ENCODE results near the gene MLLT1. TPM values are rescaled to one million over a fixed set of nuclear protein-coding genes. Genes with fewer than 3 reads are reported as not detected.

Gene MLLT1
- total RNA-seq, 2 experiments from 2014 or later, result 30.6 to 31.3 TPM

DNA sequence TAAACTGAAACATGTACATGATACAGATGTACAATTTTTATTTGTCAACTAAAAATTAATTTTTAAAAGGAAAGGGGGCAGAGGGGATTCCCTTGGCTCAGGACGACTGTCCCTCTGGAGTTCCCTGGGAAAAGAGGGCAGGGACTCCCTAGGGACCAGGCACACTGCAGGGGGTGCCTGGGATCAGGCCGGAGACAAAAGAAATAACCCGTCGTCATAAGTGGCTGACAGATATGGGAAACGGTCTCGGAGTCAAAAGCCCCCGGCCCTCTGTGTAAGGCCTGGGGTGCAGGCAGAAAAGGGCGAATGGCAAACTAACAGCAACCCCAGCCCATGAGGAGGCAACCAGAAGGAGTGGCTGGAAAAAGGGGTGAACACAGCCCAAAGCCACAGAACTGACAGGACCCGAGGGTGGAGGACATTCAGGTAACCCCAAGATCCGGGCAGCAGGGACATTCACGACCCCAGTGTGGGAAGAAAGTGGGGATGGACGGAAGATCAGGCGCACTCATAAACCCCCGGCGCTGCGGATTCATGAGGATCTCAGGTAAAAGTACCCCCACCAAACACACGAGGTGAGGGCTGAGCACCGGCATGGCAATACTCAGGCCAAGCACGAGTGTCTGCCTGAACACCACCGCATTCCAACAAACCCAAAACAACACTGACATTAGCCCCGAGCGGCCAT, 6.7 kb downstream of the MLLT1 start:
- H3K27me3 Mint-ChIP-seq (ENCODE audit: low read depth), result no peaks in the 10 kb centered on the region
- no peak for DNase-seq
- H3K36me3 Mint-ChIP-seq (ENCODE audit: low read depth), result peaks cover 18% of the 10 kb centered on the region
- H3K9me3 Mint-ChIP-seq, result no peaks in the 10 kb centered on the region
- intact Hi-C loops (cut with micrococcal nuclease), result loop anchor here (10.0 kb wide), 1 partner anchor 232 kb away; the partner anchor contains the start of gene TUBB4A
- CTCF ChIA-PET, result no interaction called here
- H3K4me3 Mint-ChIP-seq, result no peak overlapping the region
- H3K4me1 Mint-ChIP-seq (ENCODE audit: low read depth), result peaks cover 52% of the 10 kb centered on the region
- H3K27ac Mint-ChIP-seq, result no peak overlapping the region

DNA sequence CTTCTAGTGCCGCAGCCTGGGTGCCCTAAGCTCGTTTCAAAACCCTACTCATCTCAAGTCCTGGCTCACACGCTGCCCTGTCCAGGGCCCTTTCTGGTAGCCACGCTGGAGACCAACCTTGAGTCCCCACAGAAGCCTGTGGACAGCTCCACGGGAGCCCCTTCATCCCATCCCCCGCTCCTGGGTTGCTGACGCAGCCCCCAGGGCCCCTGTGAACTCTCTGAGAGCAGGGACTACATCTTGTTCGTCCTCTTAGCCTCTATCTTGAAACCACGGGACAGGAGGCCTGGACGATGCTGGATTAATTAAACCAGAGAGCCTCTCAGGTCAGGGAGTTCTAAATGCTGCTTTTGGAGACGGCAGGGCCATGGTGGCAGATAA, 7.4 kb downstream of the MLLT1 start:
- CTCF ChIA-PET, result no interaction called here
- no peak overlapping the region for H3K27ac Mint-ChIP-seq
- peaks cover 18% of the 10 kb centered on the region for H3K36me3 Mint-ChIP-seq (ENCODE audit: low read depth)
- H3K9me3 Mint-ChIP-seq, result no peaks in the 10 kb centered on the region
- H3K4me1 Mint-ChIP-seq (ENCODE audit: low read depth), result peaks cover 45% of the 10 kb centered on the region
- H3K27me3 Mint-ChIP-seq (ENCODE audit: low read depth), result no peaks in the 10 kb centered on the region
- intact Hi-C loops (cut with micrococcal nuclease), result loop anchor here (10.0 kb wide), 1 partner anchor 232 kb away; the partner anchor contains the start of gene TUBB4A
- H3K4me3 Mint-ChIP-seq, result no peak overlapping the region
- no peak for DNase-seq

DNA sequence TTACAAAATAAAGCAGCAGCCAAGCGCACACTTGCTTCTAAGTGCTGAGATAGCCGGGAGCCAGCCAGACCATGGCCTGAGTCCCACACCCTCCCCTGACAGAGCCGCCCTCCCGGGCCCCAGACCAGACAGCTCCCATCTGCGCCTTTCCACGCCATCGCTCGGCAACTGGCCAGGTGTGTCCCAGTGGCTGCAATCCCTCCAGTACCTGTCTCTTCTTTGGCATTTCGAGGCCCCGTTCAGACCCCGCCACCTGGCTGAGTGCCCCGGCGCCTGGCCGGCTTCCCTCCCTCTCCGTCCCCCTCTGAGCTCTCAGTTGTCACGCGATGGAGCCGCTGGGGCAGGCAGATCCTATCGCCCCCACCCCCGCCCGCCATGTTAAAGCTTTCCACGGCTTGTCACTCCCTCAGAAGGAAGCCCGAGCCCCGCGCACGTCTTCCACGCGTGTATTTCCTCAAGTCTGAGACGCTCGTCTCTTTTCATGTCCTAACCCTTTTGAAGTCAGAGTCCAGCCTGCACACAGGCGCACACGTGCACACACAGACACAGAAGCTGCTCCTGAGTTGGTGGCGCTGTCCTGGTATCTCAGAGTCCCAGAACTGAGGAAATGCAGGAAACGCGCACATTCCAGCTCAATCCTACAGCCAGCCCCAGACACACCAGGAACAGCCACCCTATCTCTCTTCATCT, 7.9 kb downstream of the MLLT1 start:
- Mint-ChIP-seq H3K4me1 (ENCODE audit: low read depth) (peaks cover 40% of the 10 kb centered on the region), H3K27ac (no peak overlapping the region), H3K36me3 (ENCODE audit: low read depth) (peaks cover 18% of the 10 kb centered on the region), H3K27me3 (ENCODE audit: low read depth) (no peaks in the 10 kb centered on the region), H3K4me3 (no peak overlapping the region), H3K9me3 (no peaks in the 10 kb centered on the region)
- CTCF ChIA-PET, result no interaction called here
- intact Hi-C loops (cut with micrococcal nuclease), result loop anchor here (10.0 kb wide), 1 partner anchor 233 kb away; the partner anchor contains the start of gene TUBB4A
- no peak for DNase-seq

DNA sequence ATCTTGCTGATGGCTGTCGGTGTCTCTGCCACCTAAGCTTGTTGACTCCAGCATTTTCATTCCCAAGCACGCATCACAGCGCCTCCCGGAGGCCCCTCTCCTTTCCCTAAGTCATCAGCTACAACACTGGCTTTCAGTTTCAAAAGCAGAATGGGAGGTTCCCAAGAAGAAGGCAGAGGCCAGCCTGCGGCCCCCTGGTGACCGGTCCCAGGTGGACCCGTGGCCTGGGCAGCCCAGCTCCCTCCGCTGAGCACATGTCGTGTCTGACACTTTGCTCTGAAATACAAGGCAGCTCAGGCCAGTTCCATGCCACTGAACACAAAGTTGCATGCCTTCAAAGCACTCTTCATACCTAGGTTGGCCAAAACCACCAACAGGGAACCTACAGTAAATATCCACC, 8.5 kb downstream of the MLLT1 start:
- Mint-ChIP-seq H3K27me3 (ENCODE audit: low read depth) (no peaks in the 10 kb centered on the region), H3K4me1 (ENCODE audit: low read depth) (peaks cover 35% of the 10 kb centered on the region), H3K9me3 (no peaks in the 10 kb centered on the region), H3K27ac (no peak overlapping the region), H3K4me3 (no peak overlapping the region), H3K36me3 (ENCODE audit: low read depth) (peaks cover 17% of the 10 kb centered on the region)
- CTCF ChIA-PET, result interaction anchor here (1.1 kb wide), 1 partner anchor 97 kb away, joined by 3 read pairs; no protein-coding TSS in a partner anchor
- no peak for DNase-seq
- intact Hi-C loops (cut with micrococcal nuclease), result loop anchor here (10.0 kb wide), 1 partner anchor 234 kb away; the partner anchor contains the start of gene TUBB4A

DNA sequence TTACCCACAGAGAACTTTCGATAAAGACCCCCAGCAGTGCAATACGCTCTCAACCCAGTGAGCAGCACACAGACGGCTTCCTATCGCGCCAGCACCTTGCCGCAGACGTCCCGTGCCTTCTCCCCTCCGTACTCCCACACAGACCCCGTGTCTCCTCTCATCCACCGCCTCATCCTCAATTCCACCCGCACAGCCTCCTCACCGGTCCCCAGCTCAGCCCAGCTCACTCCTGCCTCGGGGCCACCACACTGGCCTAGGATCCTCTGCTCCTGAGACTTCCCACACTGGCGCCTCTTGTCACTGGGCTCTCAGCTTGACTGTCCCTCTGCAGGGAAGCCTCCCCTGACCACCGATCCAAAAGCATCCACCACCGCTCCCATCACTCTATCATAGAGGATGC, 9.0 kb downstream of the MLLT1 start:
- CTCF ChIA-PET, result interaction anchor here (1.1 kb wide), 1 partner anchor 97 kb away, joined by 3 read pairs; no protein-coding TSS in a partner anchor
- H3K36me3 Mint-ChIP-seq (ENCODE audit: low read depth), result peaks cover 17% of the 10 kb centered on the region

DNA sequence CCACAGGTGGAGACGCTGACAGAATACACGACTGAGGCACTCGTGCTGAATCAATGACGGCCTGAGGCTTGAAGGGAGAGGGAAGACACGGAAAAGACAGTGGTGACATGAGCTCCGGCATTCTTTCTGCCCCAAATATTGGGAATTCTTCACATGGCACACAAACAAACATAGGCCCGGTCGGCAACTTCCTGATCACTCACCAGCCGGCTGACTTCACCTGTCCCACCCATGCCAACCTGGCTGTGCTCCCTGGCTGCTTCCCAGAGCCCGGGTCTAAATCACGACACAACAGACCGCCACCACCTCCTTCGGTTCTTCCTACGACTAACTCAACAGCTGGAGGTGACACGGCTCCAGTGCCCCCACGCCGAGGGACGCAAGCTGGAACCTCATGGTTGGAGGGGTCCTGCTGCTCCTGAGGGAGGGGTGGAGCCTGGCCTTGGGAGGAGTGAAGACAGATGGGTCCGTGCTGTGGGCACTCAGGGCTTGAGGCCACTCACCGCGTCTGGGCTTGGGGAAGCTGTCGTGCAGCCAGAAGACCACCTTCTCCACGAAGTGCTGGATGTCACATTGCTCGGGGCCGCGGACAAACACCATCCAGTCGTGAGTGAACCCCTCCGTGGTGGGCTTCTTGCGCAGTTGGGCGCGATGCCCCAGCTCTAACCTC, 9.6 kb downstream of the MLLT1 start:
- peaks cover 29% of the 10 kb centered on the region for H3K4me1 Mint-ChIP-seq (ENCODE audit: low read depth)
- DNase-seq, result no peak
- intact Hi-C loops (cut with micrococcal nuclease), result loop anchor here (10.0 kb wide), 1 partner anchor 235 kb away; the partner anchor contains the start of gene TUBB4A
- CTCF ChIA-PET, result interaction anchor here (1.1 kb wide), 1 partner anchor 96 kb away, joined by 3 read pairs; no protein-coding TSS in a partner anchor
- H3K27ac Mint-ChIP-seq, result no peak overlapping the region
- H3K9me3 Mint-ChIP-seq, result no peaks in the 10 kb centered on the region
- peaks cover 17% of the 10 kb centered on the region for H3K36me3 Mint-ChIP-seq (ENCODE audit: low read depth)
- no peaks in the 10 kb centered on the region for H3K27me3 Mint-ChIP-seq (ENCODE audit: low read depth)
- H3K4me3 Mint-ChIP-seq, result no peak overlapping the region

More for the DNA sequence above, 9.0 kb downstream of the MLLT1 start:
- intact Hi-C loops (cut with micrococcal nuclease), result loop anchor here (10.0 kb wide), 1 partner anchor 234 kb away; the partner anchor contains the start of gene TUBB4A
- Mint-ChIP-seq H3K4me1 (ENCODE audit: low read depth) (peaks cover 31% of the 10 kb centered on the region), H3K27ac (no peak overlapping the region), H3K9me3 (no peaks in the 10 kb centered on the region), H3K27me3 (ENCODE audit: low read depth) (no peaks in the 10 kb centered on the region), H3K4me3 (no peak overlapping the region)
- DNase-seq, result no peak

DNA sequence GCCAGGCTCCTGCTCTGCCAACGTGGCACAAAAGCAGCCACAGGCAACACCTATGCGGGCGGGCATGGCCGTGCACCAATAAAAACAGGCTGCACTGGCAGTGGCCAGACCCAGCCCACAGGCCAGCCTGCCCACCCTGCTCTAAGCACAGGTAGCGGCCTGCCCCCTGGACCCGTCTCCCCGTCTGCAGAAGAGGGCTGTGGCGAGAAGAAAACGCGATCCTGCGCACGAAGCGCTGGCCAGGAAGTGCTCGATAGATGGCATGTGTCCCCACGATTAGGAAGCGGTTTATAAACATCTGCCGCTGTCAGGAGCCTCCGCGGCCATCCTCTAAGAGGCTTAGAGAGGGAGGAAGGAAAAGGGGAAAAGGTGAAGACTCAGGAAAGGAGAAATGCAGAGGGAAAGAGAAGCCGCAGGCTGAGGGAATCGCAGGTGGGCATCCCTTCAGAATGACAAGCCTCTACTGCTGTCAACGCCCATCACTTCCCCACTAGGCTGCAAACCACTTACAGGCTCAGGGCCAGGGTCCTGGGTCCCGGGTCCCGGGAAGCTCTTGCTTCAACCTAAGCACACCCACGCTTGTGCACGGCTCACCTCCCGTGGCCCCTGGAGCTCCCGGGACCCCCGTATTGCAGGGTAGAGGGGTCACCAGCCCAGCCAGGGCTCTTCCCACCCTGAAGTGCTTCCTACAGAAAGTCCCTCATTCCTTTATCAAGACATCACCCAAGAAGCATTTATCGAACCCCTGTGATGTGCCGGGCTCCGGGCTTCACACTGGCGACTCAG, 10.5 kb downstream of the MLLT1 start:
- no peaks in the 10 kb centered on the region for H3K27me3 Mint-ChIP-seq (ENCODE audit: low read depth)

DNA sequence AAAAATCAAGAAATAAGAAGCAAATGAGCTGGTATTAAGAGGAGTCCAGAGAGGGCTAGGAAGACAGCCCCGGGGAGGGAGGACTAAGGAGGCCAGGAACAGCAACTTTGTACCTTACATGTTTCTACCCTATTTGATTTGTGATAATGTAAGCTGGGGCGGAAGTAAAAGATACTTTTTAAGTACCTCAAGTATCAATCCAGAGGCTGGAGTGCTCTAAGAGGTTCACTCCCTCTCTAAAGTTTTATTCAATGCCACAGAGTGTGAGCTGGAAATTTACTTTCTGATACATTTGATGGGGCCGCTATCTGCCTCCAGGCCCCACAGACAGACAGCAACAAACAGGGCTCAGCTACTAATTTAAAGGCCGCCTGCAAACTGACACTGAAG, 11.4 kb downstream of the MLLT1 start:
- CTCF ChIA-PET, result interaction anchor here (0.6 kb wide), 1 partner anchor 621 kb away, joined by 3 read pairs; no protein-coding TSS in a partner anchor
- Mint-ChIP-seq H3K9me3 (no peaks in the 10 kb centered on the region), H3K4me1 (ENCODE audit: low read depth) (peaks cover 18% of the 10 kb centered on the region), H3K36me3 (ENCODE audit: low read depth) (peaks cover 19% of the 10 kb centered on the region), H3K4me3 (no peak overlapping the region), H3K27ac (peak overlapping the region; percentile 66), H3K27me3 (ENCODE audit: low read depth) (no peaks in the 10 kb centered on the region)
- intact Hi-C loops (cut with micrococcal nuclease), result no loop called here
- DNase-seq, result no peak

More for the DNA sequence above, 10.5 kb downstream of the MLLT1 start:
- Mint-ChIP-seq H3K36me3 (ENCODE audit: low read depth) (peaks cover 19% of the 10 kb centered on the region), H3K27ac (no peak overlapping the region), H3K4me3 (no peak overlapping the region), H3K9me3 (no peaks in the 10 kb centered on the region), H3K4me1 (ENCODE audit: low read depth) (peaks cover 26% of the 10 kb centered on the region)
- CTCF ChIA-PET, result no interaction called here
- no peak for DNase-seq
- intact Hi-C loops (cut with micrococcal nuclease), result no loop called here

DNA sequence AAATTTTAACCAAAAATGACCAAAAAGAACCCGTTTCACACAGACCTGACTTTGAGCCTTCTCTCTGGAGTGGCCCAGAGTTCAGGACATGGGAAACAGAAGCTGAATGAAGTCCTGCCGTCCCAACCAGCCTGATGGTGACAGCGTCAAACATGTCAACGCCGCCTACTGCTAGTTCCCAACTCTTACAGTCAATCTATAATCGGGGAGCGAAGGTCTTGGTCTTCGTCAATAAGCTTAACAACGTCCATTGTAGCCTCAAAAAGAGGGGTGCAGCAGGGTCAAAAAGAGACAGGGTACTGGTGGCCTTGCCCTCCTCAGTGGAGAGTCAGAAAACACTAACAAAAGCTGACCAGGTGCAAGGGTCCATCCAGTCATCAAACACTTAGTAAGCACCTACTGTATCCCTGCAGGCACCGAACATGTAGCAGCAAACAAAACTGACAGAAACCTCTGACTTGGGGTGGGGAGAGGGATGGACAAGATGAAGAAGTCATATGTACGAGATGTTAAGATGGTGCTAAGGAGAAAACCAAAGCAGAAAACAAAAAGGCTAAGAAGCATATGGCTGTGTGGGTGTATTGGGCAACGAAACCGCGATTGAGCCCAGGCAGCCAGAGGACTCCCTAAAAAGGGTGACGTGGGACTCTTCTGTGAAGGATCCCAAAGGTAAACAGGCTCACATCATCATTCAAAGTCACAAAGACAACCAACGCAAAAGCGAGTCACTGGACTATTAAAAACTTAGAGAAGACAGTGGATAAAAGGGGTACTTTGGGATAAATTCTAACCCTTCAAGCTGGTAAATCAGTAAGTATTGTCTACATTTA, 12.0 kb downstream of the MLLT1 start:
- H3K27ac Mint-ChIP-seq, result peak overlapping the region; percentile 66
- no peak overlapping the region for H3K4me3 Mint-ChIP-seq
- H3K4me1 Mint-ChIP-seq (ENCODE audit: low read depth), result peaks cover 14% of the 10 kb centered on the region
- CTCF ChIA-PET, result interaction anchor here (0.6 kb wide), 1 partner anchor 622 kb away, joined by 3 read pairs; no protein-coding TSS in a partner anchor
- intact Hi-C loops (cut with micrococcal nuclease), result no loop called here
- no peaks in the 10 kb centered on the region for H3K9me3 Mint-ChIP-seq
- no peaks in the 10 kb centered on the region for H3K27me3 Mint-ChIP-seq (ENCODE audit: low read depth)
- peaks cover 20% of the 10 kb centered on the region for H3K36me3 Mint-ChIP-seq (ENCODE audit: low read depth)
- DNase-seq, result no peak

DNA sequence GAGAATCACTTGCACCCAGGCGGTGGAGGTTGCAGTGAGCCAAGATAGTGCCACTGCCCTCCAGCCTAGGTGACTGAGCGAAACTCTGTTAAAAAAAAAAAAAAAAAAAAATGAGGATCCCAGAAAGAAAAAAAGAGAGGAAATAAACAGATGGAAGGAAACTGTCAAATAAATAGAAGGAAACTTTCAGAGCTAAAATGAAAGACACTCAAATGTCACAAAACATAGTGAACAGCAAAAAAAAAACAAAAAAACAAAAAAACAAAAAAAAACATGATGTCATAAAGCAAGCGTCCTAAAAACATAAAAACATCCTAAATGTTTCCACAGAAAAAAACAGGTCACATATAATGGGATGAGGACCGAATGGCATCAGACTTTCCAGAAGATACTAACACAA, 15.0 kb downstream of the MLLT1 start:
- H3K36me3 Mint-ChIP-seq (ENCODE audit: low read depth), result peaks cover 12% of the 10 kb centered on the region
- H3K27ac Mint-ChIP-seq, result no peak overlapping the region
- H3K4me1 Mint-ChIP-seq (ENCODE audit: low read depth), result no peaks in the 10 kb centered on the region
- no peak for DNase-seq
- CTCF ChIA-PET, result no interaction called here
- no peaks in the 10 kb centered on the region for H3K27me3 Mint-ChIP-seq (ENCODE audit: low read depth)
- no peaks in the 10 kb centered on the region for H3K9me3 Mint-ChIP-seq
- intact Hi-C loops (cut with micrococcal nuclease), result no loop called here
- H3K4me3 Mint-ChIP-seq, result no peak overlapping the region

DNA sequence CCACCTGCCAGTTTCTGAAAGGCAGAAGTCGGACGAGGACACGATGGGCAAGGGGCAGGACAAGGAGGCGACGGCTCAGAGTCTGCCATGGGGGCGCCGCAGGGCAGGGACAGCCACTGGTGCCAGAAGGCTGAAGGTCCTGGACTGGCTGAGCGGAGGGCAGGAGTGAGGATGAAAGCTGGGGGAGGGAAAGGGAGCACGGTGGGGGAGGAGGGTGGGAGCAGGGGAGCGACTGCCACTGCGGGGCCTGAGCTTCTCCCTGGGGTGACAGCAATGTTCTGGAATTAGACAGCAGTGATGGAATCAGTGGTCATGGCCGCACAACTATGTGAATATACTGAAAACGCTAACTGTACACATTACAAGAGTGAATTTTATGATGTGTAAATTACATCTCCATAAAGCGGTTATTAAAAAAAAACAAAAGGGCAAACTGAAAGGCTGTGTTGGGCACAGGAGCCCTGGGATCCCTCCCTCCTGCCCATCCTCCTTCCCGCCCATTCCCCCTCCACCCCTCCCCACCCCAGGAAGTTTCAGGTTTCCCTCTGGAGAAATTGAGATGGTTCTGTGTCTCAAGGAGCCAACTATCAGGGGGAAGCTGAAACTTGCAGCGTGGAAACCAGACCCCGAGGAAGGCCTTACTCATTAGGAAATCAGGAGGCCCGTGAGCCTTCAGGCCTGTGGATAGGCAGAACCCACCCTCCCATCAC, 15.9 kb downstream of the MLLT1 start:
- intact Hi-C loops (cut with micrococcal nuclease), result no loop called here
- no peaks in the 10 kb centered on the region for H3K9me3 Mint-ChIP-seq
- no peaks in the 10 kb centered on the region for H3K4me1 Mint-ChIP-seq (ENCODE audit: low read depth)
- H3K27me3 Mint-ChIP-seq (ENCODE audit: low read depth), result no peaks in the 10 kb centered on the region
- H3K36me3 Mint-ChIP-seq (ENCODE audit: low read depth), result peaks cover 19% of the 10 kb centered on the region
- CTCF ChIA-PET, result no interaction called here
- no peak overlapping the region for H3K4me3 Mint-ChIP-seq
- DNase-seq, result no peak
- no peak overlapping the region for H3K27ac Mint-ChIP-seq

Measured in activated naive CD4-positive, alpha-beta T cell treated with anti-CD3 and anti-CD28 coated beads for 36 hours (primary cell).